Neural cell (in vitro differentiated cells): ENCODE data around the gene SLC36A1. TPM values are rescaled to one million over a fixed set of nuclear protein-coding genes. Genes with fewer than 3 reads are reported as not detected.

Experiments used
- H2AFZ ChIP-seq: fragments of 200-600, 300-800 bp; sonication (generic), shearing (Covaris generic); 2 replicates; pipeline ENCODE4 v1.6.0; 2014; ENCODE audit warnings: low read depth, mild to moderate bottlenecking, antibody characterized with exemption, low read length, moderate library complexity
- H3F3A ChIP-seq: fragments of 200-600 bp; shearing (Covaris generic); 2 replicates; pipeline ENCODE4 v1.6.1; 2016; ENCODE audit warnings: mild to moderate bottlenecking, moderate library complexity, mixed read lengths, antibody characterized with exemption, low read length; ENCODE audit not compliant: insufficient read depth, poor library complexity, severe bottlenecking
- H3K27ac ChIP-seq: fragments of 200-600, 300-800 bp; sonication (generic), shearing (Covaris generic); 2 replicates; pipeline ENCODE4 v1.5.1; 2014; ENCODE audit warnings: mild to moderate bottlenecking, low read length, moderate library complexity
- H3K27me3 ChIP-seq: fragments of 300-800, 200-600 bp; sonication (generic), shearing (Covaris generic); 2 replicates; pipeline ENCODE4 v1.6.0; 2014; ENCODE audit warnings: mild to moderate bottlenecking, low read depth, low read length, moderate library complexity; ENCODE audit not compliant: insufficient read depth
- H3K36me3 ChIP-seq: fragments of 300-800, 200-600 bp; sonication (generic), shearing (Covaris generic); 2 replicates; pipeline ENCODE4 v1.5.1; 2014; ENCODE audit warnings: mild to moderate bottlenecking, antibody characterized with exemption, low read length, moderate library complexity; ENCODE audit not compliant: insufficient read depth
- H3K4me2 ChIP-seq: fragments of 300-800, 200-600 bp; sonication (generic), shearing (Covaris generic); 2 replicates; pipeline ENCODE4 v1.6.0; 2014; ENCODE audit warnings: mild to moderate bottlenecking, low read length
- H3K4me3 ChIP-seq: fragments of 300-800, 200-600 bp; sonication (generic), shearing (Covaris generic); 2 replicates; pipeline ENCODE4 v1.5.1; 2014; ENCODE audit warnings: mild to moderate bottlenecking, low read length, moderate library complexity
- H3K79me2 ChIP-seq: fragments of 200-600 bp; shearing (Covaris generic); replicated peaks from 2 replicates; pipeline ENCODE4 v1.6.0; 2014; ENCODE audit warnings: mild to moderate bottlenecking, low read length, moderate library complexity; ENCODE audit not compliant: insufficient read depth
- H3K9ac ChIP-seq: fragments of 300-800, 200-600 bp; sonication (generic), shearing (Covaris generic); 2 replicates; pipeline ENCODE4 v1.6.1; 2016; ENCODE audit warnings: mild to moderate bottlenecking, low read length, mixed read lengths
- H3K9me2 ChIP-seq: fragments of 200-600 bp; shearing (Covaris generic); 2 replicates; pipeline ENCODE4 v1.6.1; 2016; ENCODE audit warnings: mild to moderate bottlenecking, low read length, mixed read lengths; ENCODE audit not compliant: insufficient read depth
- H3K9me3 ChIP-seq: fragments of 200-600, 300-800 bp; sonication (generic), shearing (Covaris generic); 2 replicates; pipeline ENCODE4 v1.6.1; 2016; ENCODE audit warnings: mild to moderate bottlenecking, mixed run types, low read length, moderate library complexity, mixed read lengths
- H4K20me1 ChIP-seq: fragments of 200-600 bp; shearing (Covaris generic); 2 replicates; pipeline ENCODE4 v1.6.1; 2016; ENCODE audit warnings: mild to moderate bottlenecking, mixed run types; ENCODE audit not compliant: insufficient read depth
- EP300 ChIP-seq: fragments of 450-650 bp; conservative IDR thresholded peaks from 2 replicates; pipeline ENCODE4 v1.6.1; 2014; ENCODE audit warnings: antibody characterized with exemption, mild to moderate bottlenecking, moderate library complexity; ENCODE audit not compliant: poor library complexity, severe bottlenecking
- EZH2 ChIP-seq: fragments of 200-600, 300-800 bp; shearing (Covaris generic), sonication (generic); IDR thresholded peaks from 2 replicates; pipeline ENCODE4 v1.6.1; 2014; ENCODE audit warnings: antibody characterized with exemption, low read length, borderline replicate concordance, mild to moderate bottlenecking; ENCODE audit not compliant: insufficient read depth, poor library complexity, severe bottlenecking
- MXI1 ChIP-seq: fragments of 450-650 bp; conservative IDR thresholded peaks from 2 replicates; pipeline ENCODE4 v1.6.1; 2014; ENCODE audit warnings: antibody characterized with exemption, mild to moderate bottlenecking; ENCODE audit not compliant: poor library complexity, severe bottlenecking
- POLR2AphosphoS5 ChIP-seq: IDR thresholded peaks from 2 replicates; pipeline ENCODE4 v1.6.1; 2012
- RAD21 ChIP-seq: fragments of 450-650 bp; conservative IDR thresholded peaks from 2 replicates; pipeline ENCODE4 v1.6.1; 2014; ENCODE audit warnings: antibody characterized with exemption, mild to moderate bottlenecking, moderate library complexity
- SMC3 ChIP-seq: fragments of 450-650 bp; conservative IDR thresholded peaks from 2 replicates; pipeline ENCODE4 v1.6.1; 2014; ENCODE audit warnings: antibody characterized with exemption, mild to moderate bottlenecking, moderate library complexity; ENCODE audit not compliant: poor library complexity
- TAF1 ChIP-seq: IDR thresholded peaks from 2 replicates; pipeline ENCODE4 v1.6.1; 2012; ENCODE audit warnings: low read depth
- polyA plus RNA-seq: library from polyadenylated mRNA; depleted of rRNA; stranded (reverse); fragments of >200 nt; gene quantifications from 2 replicates; pipeline ENCODE4 v1.2.3, GENCODE V29; 2014
- TF ChIP-seq, protein P1 (sequence below): IDR thresholded peaks from 2 replicates; pipeline ENCODE4 v1.6.1; 2012; ENCODE audit warnings: borderline replicate concordance
- TF ChIP-seq, protein P2 (sequence below): fragments of 450-650 bp; IDR thresholded peaks from 2 replicates; pipeline ENCODE4 v1.5.1; 2014; ENCODE audit warnings: antibody characterized with exemption, mild to moderate bottlenecking, moderate library complexity; ENCODE audit not compliant: poor library complexity, severe bottlenecking

Gene SLC36A1
- polyA plus RNA-seq, 1 donor from 2014 or later = 5.3 TPM

DNA sequence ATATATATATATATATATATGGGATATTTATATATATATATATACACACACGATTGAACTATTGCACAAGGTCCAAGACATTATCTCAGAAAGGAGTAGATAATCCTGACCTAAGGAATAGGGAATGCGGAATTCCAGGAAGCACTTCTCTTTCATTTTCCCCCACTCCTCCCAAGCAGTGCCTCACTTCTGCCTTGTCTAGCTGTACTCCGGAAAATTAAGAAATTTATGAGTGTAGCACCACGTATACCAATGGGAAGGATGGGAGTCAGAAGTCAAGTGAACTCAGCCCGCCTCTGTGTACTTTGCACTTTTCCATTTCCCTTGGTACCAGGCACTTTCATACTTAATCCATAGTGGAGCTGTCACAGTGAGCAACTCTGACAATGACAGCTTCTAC is 10.9 kb downstream of the SLC36A1 start:
- no peak overlapping the region for H2AFZ ChIP-seq
- no peaks in the 10 kb centered on the region for H4K20me1 ChIP-seq
- H3K9me3 ChIP-seq = no peaks in the 10 kb centered on the region
- H3F3A ChIP-seq = no peaks in the 10 kb centered on the region
- no peaks in the 10 kb centered on the region for H3K36me3 ChIP-seq
- no peaks in the 10 kb centered on the region for H3K79me2 ChIP-seq
- no peaks in the 10 kb centered on the region for H3K9me2 ChIP-seq
- no peak overlapping the region for H3K4me3 ChIP-seq
- TF ChIP-seq SMC3 (no peak), POLR2AphosphoS5 (no peak), RAD21 (no peak), EZH2 (no peak), TAF1 (no peak), EP300 (no peak), MXI1 (no peak)
- TF ChIP-seq, protein P1, sequence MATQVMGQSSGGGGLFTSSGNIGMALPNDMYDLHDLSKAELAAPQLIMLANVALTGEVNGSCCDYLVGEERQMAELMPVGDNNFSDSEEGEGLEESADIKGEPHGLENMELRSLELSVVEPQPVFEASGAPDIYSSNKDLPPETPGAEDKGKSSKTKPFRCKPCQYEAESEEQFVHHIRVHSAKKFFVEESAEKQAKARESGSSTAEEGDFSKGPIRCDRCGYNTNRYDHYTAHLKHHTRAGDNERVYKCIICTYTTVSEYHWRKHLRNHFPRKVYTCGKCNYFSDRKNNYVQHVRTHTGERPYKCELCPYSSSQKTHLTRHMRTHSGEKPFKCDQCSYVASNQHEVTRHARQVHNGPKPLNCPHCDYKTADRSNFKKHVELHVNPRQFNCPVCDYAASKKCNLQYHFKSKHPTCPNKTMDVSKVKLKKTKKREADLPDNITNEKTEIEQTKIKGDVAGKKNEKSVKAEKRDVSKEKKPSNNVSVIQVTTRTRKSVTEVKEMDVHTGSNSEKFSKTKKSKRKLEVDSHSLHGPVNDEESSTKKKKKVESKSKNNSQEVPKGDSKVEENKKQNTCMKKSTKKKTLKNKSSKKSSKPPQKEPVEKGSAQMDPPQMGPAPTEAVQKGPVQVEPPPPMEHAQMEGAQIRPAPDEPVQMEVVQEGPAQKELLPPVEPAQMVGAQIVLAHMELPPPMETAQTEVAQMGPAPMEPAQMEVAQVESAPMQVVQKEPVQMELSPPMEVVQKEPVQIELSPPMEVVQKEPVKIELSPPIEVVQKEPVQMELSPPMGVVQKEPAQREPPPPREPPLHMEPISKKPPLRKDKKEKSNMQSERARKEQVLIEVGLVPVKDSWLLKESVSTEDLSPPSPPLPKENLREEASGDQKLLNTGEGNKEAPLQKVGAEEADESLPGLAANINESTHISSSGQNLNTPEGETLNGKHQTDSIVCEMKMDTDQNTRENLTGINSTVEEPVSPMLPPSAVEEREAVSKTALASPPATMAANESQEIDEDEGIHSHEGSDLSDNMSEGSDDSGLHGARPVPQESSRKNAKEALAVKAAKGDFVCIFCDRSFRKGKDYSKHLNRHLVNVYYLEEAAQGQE = no peak
- TF ChIP-seq, protein P2, sequence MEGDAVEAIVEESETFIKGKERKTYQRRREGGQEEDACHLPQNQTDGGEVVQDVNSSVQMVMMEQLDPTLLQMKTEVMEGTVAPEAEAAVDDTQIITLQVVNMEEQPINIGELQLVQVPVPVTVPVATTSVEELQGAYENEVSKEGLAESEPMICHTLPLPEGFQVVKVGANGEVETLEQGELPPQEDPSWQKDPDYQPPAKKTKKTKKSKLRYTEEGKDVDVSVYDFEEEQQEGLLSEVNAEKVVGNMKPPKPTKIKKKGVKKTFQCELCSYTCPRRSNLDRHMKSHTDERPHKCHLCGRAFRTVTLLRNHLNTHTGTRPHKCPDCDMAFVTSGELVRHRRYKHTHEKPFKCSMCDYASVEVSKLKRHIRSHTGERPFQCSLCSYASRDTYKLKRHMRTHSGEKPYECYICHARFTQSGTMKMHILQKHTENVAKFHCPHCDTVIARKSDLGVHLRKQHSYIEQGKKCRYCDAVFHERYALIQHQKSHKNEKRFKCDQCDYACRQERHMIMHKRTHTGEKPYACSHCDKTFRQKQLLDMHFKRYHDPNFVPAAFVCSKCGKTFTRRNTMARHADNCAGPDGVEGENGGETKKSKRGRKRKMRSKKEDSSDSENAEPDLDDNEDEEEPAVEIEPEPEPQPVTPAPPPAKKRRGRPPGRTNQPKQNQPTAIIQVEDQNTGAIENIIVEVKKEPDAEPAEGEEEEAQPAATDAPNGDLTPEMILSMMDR = no peak
- no peak overlapping the region for H3K9ac ChIP-seq
- no peak overlapping the region for H3K4me2 ChIP-seq
- H3K27ac ChIP-seq = no peak overlapping the region
- no peaks in the 10 kb centered on the region for H3K27me3 ChIP-seq

DNA sequence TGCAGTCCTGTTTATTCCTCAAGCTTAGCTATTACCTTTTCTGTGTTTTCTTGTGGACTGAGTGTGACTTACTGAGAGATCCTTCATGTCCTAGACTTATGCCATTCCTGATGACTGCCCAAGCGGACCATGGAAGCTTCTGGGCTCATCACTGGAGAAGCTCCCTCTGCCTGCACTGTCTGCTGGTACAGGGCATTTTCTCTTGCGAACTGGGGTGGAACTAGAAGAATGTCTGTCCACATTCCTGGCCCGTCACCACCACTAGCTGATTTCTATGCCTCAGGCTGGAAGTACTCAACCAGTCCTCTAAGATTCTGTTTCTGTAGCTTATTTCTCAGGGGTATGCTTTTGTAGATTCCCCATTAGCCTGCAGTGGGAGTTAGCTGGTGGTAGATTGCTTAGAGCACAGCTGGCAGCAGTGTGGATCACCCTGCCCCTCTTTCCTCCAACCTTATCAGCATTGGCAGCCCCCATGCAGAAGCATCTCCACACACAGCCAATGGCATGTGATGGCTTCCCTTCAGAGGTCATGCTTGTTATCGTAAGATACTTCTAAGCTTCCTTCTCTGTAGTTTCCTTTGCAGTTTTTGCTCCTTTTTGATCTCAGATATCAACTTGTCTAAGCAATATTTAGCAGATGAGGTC is 12.4 kb downstream of the SLC36A1 start:
- no peak overlapping the region for H3K9ac ChIP-seq
- H3K79me2 ChIP-seq = no peaks in the 10 kb centered on the region
- H2AFZ ChIP-seq = no peak overlapping the region
- H3K4me2 ChIP-seq = no peak overlapping the region
- no peaks in the 10 kb centered on the region for H3F3A ChIP-seq
- H3K36me3 ChIP-seq = no peaks in the 10 kb centered on the region
- no peaks in the 10 kb centered on the region for H3K27me3 ChIP-seq
- no peaks in the 10 kb centered on the region for H4K20me1 ChIP-seq
- H3K9me2 ChIP-seq = no peaks in the 10 kb centered on the region
- TF ChIP-seq MXI1 = no peak
- no peak for TF ChIP-seq EZH2
- no peak for TF ChIP-seq TAF1
- TF ChIP-seq, protein P1 = no peak
- TF ChIP-seq, protein P2 = no peak
- no peak for TF ChIP-seq SMC3
- no peak for TF ChIP-seq EP300
- no peak for TF ChIP-seq RAD21
- TF ChIP-seq POLR2AphosphoS5 = no peak
- no peak overlapping the region for H3K27ac ChIP-seq
- no peak overlapping the region for H3K4me3 ChIP-seq
- no peaks in the 10 kb centered on the region for H3K9me3 ChIP-seq
